GM23338 (cell line): ENCODE results near the gene NIPA2. TPM values are rescaled to one million over a fixed set of nuclear protein-coding genes. Genes with fewer than 3 reads are reported as not detected.

Experiments
- ATAC-seq: fragments of 200-7000 bp; cut with Tn5 transposase; 3 replicates; pipeline ENCODE4 v1.9.1; 2020
- DNase-seq: peaks from one replicate; pipeline ENCODE4 v3.0.0-alpha.2; 2015; ENCODE audit warnings: low spot score
- H2AFZ ChIP-seq: fragments of 200-600 bp; sonication (generic); 2 replicates; pipeline ENCODE4 v1.8.0; 2016; ENCODE audit warnings: antibody characterized with exemption, mild to moderate bottlenecking, moderate library complexity
- H3F3A ChIP-seq: fragments of 200-600 bp; sonication (generic); replicated peaks from 2 replicates; pipeline ENCODE4 v1.8.0; 2017; ENCODE audit warnings: antibody characterized with exemption, mixed run types, low read depth
- H3K27ac ChIP-seq: fragments of 200-600 bp; sonication (generic); 2 replicates; pipeline ENCODE4 v1.6.1; 2016; ENCODE audit warnings: low read depth
- H3K27me3 ChIP-seq: fragments of 200-600 bp; sonication (generic); 2 replicates; pipeline ENCODE4 v1.8.0; 2016; ENCODE audit warnings: mild to moderate bottlenecking, mixed run types, moderate library complexity; ENCODE audit not compliant: insufficient read depth
- H3K36me3 ChIP-seq: fragments of 200-600 bp; sonication (generic); 2 replicates; pipeline ENCODE4 v1.8.0; 2016; ENCODE audit warnings: mild to moderate bottlenecking; ENCODE audit not compliant: insufficient read depth
- H3K4me1 ChIP-seq: fragments of 200-600 bp; sonication (generic); 2 replicates; pipeline ENCODE4 v1.8.0; 2016; ENCODE audit warnings: mild to moderate bottlenecking, moderate library complexity; ENCODE audit not compliant: insufficient read depth
- H3K4me2 ChIP-seq: fragments of 200-600 bp; sonication (generic); 2 replicates; pipeline ENCODE4 v1.7.1; 2017; ENCODE audit warnings: mixed run types
- H3K4me3 ChIP-seq: fragments of 200-600 bp; sonication (generic); 2 replicates; pipeline ENCODE4 v1.6.1; 2016; ENCODE audit warnings: mixed run types
- H3K79me2 ChIP-seq: fragments of 200-600 bp; sonication (generic); replicated peaks from 2 replicates; pipeline ENCODE4 v1.8.0; 2017; ENCODE audit warnings: mild to moderate bottlenecking; ENCODE audit not compliant: insufficient read depth
- H3K9me2 ChIP-seq: fragments of 200-600 bp; sonication (generic); 2 replicates; pipeline ENCODE4 v1.8.0; 2017; ENCODE audit not compliant: insufficient read depth
- H4K20me1 ChIP-seq: fragments of 200-600 bp; sonication (generic); replicated peaks from 2 replicates; pipeline ENCODE4 v1.8.0; 2017; ENCODE audit warnings: mild to moderate bottlenecking; ENCODE audit not compliant: insufficient read depth
- H3K27ac Mint-ChIP-seq: 2 replicates; pipeline ENCODE4 v1.8.0; 2020; ENCODE audit warnings: inconsistent platforms, mild to moderate bottlenecking, moderate library complexity, mixed read lengths
- H3K27me3 Mint-ChIP-seq: 3 replicates; pipeline ENCODE4 v1.8.0; 2022; ENCODE audit warnings: low read depth, mild to moderate bottlenecking, moderate library complexity, mixed read lengths, inconsistent platforms; ENCODE audit not compliant: insufficient read depth, poor library complexity
- H3K36me3 Mint-ChIP-seq: 3 replicates; pipeline ENCODE4 v1.8.0; 2021; ENCODE audit warnings: low read depth, mild to moderate bottlenecking, inconsistent platforms, moderate library complexity, mixed read lengths
- H3K4me1 Mint-ChIP-seq: 3 replicates; pipeline ENCODE4 v1.8.0; 2020; ENCODE audit warnings: mild to moderate bottlenecking, inconsistent platforms, mixed read lengths
- H3K4me3 Mint-ChIP-seq: 3 replicates; pipeline ENCODE4 v1.8.0; 2021; ENCODE audit warnings: moderate library complexity, mild to moderate bottlenecking, inconsistent platforms, mixed read lengths
- H3K9me3 Mint-ChIP-seq: 3 replicates; pipeline ENCODE4 v1.8.0; 2020; ENCODE audit warnings: moderate library complexity, mild to moderate bottlenecking, inconsistent platforms, mixed read lengths
- CREB1 ChIP-seq: fragments of 250-450 bp; sonication (Bioruptor Pico); IDR thresholded peaks from 2 replicates; pipeline ENCODE4 v1.5.0; 2020; ENCODE audit warnings: low read depth, mild to moderate bottlenecking, moderate library complexity
- CTCF ChIP-seq, 2 experiments: fragments of 200-600 bp in 1 of 2; sonication (generic) in 1 of 2; conservative IDR thresholded peaks; 2 replicates each; pipeline versions ENCODE4 v1.5.1 to v1.6.1; 2016 to 2017; ENCODE audit warnings: antibody characterized with exemption in 2 of 2, low read depth in 2 of 2, mild to moderate bottlenecking in 2 of 2, moderate library complexity in 1 of 2
- ETS1 ChIP-seq: IDR thresholded peaks from 2 replicates; pipeline ENCODE4 v1.6.1; 2016; ENCODE audit warnings: antibody characterized with exemption
- EZH2 ChIP-seq: fragments of 200-600 bp; sonication (generic); IDR thresholded peaks from one replicate; pipeline ENCODE4 v1.8.0; 2017; ENCODE audit warnings: antibody characterized with exemption, mild to moderate bottlenecking, low read depth; ENCODE audit not compliant: unreplicated experiment
- EZH2phosphoT487 ChIP-seq: fragments of 200-600 bp; sonication (generic); IDR thresholded peaks from one replicate; pipeline ENCODE4 v1.8.1; 2018; ENCODE audit warnings: antibody characterized with exemption; ENCODE audit not compliant: unreplicated experiment
- JUNB ChIP-seq: IDR thresholded peaks from one replicate; pipeline ENCODE4 v1.6.1; 2016; ENCODE audit warnings: antibody characterized with exemption; ENCODE audit not compliant: unreplicated experiment
- NANOG ChIP-seq: IDR thresholded peaks from 2 replicates; pipeline ENCODE4 v1.6.1; 2016; ENCODE audit warnings: antibody characterized with exemption, borderline replicate concordance
- POLR2AphosphoS5 ChIP-seq: IDR thresholded peaks from 2 replicates; pipeline ENCODE4 v1.6.1; 2016; ENCODE audit warnings: antibody characterized with exemption, low read depth
- REST ChIP-seq: IDR thresholded peaks from one replicate; pipeline ENCODE4 v1.6.1; 2018; ENCODE audit warnings: antibody characterized with exemption; ENCODE audit not compliant: unreplicated experiment
- STAT1 ChIP-seq: IDR thresholded peaks from one replicate; pipeline ENCODE4 v1.6.1; 2016; ENCODE audit warnings: antibody characterized with exemption; ENCODE audit not compliant: unreplicated experiment
- ZNF114 ChIP-seq: fragments of 250-450 bp; sonication (Bioruptor Pico); IDR thresholded peaks from 2 replicates; pipeline ENCODE4 v1.5.0; 2020; ENCODE audit warnings: mild to moderate bottlenecking, moderate library complexity
- ZNF331 ChIP-seq: fragments of 250-450 bp; sonication (Bioruptor Pico); IDR thresholded peaks from 2 replicates; pipeline ENCODE4 v1.5.0; 2020; ENCODE audit warnings: low read depth, mild to moderate bottlenecking, moderate library complexity
- ZNF462 ChIP-seq: fragments of 250-450 bp; sonication (Bioruptor Pico); IDR thresholded peaks from 2 replicates; pipeline ENCODE4 v1.5.0; 2020; ENCODE audit warnings: mild to moderate bottlenecking, moderate library complexity
- polyA plus RNA-seq: library from polyadenylated mRNA; unstranded; fragments of >200 nt; fragmentation: Nextera tagmentation; extraction: Ambion mirVana; gene quantifications from 2 replicates; pipeline ENCODE4 v1.2.1, GENCODE V29; 2016
- total RNA-seq: library from RNA; depleted of rRNA; stranded (reverse); fragments of >200 nt; shearing (Covaris generic); gene quantifications from 2 replicates; pipeline ENCODE4 v1.2.3, GENCODE V29; 2014

NIPA2 gene
- total and polyA plus RNA-seq, 2 experiments from 2014 or later = 35.0 to 105 TPM

- no peaks in the 10 kb centered on the region for H3K9me3 Mint-ChIP-seq
- peaks cover 44% of the 10 kb centered on the region for H3K36me3 ChIP-seq
- no peak for DNase-seq
Observed at GRCh38 chr15:22855791-22856190, 17.3 kb downstream of the NIPA2 start.

More at GRCh38 chr15:22855791-22856190, 17.3 kb downstream of the NIPA2 start:
- TF ChIP-seq REST (no peak), NANOG (no peak), ZNF331 (CRISPR knock-in tag) (no peak), EZH2phosphoT487 (no peak), ZNF114 (CRISPR knock-in tag) (no peak), POLR2AphosphoS5 (no peak), ZNF462 (CRISPR knock-in tag) (no peak), JUNB (no peak), CREB1 (no peak), ETS1 (no peak), STAT1 (no peak), CTCF (conservative IDR thresholded peaks at IDR 0.05; ENCODE audit: low read depth in 2 of 2) (no peak), EZH2 (no peak)
- H3K9me2 ChIP-seq = no peaks in the 10 kb centered on the region
- no peaks in the 10 kb centered on the region for H3K4me1 ChIP-seq
- H3K79me2 ChIP-seq = peaks cover 33% of the 10 kb centered on the region
- no peak overlapping the region for H3K4me3 ChIP-seq
- ATAC-seq = no peak
- H3K27me3 ChIP-seq = no peaks in the 10 kb centered on the region
- H3K27ac ChIP-seq = no peak overlapping the region
- H3K36me3 Mint-ChIP-seq = peaks cover 80% of the 10 kb centered on the region
- no peak overlapping the region for H3K4me3 Mint-ChIP-seq
- H3K27ac Mint-ChIP-seq = no peak overlapping the region
- peaks cover 3% of the 10 kb centered on the region for H4K20me1 ChIP-seq
- H3F3A ChIP-seq = no peaks in the 10 kb centered on the region
- 0 out of 3 replicates have a peak, but pooled peaks cover 2% of the 10 kb centered on the region for H3K4me1 Mint-ChIP-seq
- no peak overlapping the region for H3K4me2 ChIP-seq
- H2AFZ ChIP-seq = no peak overlapping the region
- peaks cover 2% of the 10 kb centered on the region for H3K27me3 Mint-ChIP-seq
